Measurements from ENCODE around the gene MSLN.

DNA sequence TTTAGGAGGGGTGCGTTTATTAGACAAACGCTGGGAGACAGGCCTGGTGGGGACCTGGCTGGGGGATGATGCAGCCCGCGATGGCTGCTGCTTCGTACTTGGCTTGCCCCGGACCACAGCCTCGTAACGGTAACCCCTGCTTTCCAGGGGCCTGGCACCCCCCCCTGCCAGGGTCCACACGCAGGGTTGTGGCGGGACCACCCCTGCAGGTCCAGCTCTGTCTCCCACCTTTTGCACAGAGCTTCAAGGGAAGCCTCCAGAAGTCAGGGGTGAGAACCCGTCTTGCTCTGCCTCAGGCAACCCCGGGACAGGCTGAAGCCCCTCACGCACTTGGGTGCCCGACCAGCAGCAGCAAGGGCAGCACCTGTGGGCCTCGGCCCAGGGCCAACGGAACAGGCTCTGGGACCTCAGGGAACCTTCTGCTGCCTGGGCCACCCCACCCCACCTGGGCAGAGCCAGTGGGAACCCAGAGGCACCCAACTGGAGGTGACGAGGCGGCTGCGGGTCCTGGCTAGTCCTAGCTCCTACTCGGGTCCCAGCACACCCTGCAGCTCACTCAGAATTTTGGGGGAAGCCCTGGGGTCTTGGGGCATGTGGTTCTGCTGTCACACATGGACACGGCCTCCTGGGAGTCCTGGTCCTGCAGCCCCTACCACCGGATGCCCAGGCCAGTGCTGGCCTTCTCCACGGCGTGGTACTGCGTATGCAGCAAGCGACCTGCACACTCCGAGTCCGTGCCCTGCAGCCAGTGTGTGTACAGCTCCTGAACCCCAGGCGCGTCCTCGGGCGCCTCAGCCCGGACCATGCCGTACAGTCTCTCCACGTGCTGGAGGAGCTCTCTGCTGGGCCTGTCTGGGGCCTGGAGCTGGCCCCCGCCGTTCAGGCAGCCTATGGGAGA is 30.5 kb upstream of the MSLN start:
- TF ChIP-seq EZH2 (IDR thresholded peaks at IDR 0.05; ENCODE audit: low read depth, unreplicated experiment), result no peak
- peak; percentile 16; the same call in 1 of the 2 replicates for TF ChIP-seq POLR2AphosphoS5 (IDR thresholded peaks at IDR 0.05; ENCODE audit: low read depth)
- TF ChIP-seq, protein P1, sequence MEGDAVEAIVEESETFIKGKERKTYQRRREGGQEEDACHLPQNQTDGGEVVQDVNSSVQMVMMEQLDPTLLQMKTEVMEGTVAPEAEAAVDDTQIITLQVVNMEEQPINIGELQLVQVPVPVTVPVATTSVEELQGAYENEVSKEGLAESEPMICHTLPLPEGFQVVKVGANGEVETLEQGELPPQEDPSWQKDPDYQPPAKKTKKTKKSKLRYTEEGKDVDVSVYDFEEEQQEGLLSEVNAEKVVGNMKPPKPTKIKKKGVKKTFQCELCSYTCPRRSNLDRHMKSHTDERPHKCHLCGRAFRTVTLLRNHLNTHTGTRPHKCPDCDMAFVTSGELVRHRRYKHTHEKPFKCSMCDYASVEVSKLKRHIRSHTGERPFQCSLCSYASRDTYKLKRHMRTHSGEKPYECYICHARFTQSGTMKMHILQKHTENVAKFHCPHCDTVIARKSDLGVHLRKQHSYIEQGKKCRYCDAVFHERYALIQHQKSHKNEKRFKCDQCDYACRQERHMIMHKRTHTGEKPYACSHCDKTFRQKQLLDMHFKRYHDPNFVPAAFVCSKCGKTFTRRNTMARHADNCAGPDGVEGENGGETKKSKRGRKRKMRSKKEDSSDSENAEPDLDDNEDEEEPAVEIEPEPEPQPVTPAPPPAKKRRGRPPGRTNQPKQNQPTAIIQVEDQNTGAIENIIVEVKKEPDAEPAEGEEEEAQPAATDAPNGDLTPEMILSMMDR (conservative IDR thresholded peaks at IDR 0.05; ENCODE audit: low read depth in 2 of 2), result no peak
- TF ChIP-seq CREB1 (CRISPR knock-in tag; IDR thresholded peaks at IDR 0.05; ENCODE audit: low read depth), result no peak
- no peak for TF ChIP-seq EZH2phosphoT487 (IDR thresholded peaks at IDR 0.05; ENCODE audit: unreplicated experiment)
- TF ChIP-seq, protein P2, sequence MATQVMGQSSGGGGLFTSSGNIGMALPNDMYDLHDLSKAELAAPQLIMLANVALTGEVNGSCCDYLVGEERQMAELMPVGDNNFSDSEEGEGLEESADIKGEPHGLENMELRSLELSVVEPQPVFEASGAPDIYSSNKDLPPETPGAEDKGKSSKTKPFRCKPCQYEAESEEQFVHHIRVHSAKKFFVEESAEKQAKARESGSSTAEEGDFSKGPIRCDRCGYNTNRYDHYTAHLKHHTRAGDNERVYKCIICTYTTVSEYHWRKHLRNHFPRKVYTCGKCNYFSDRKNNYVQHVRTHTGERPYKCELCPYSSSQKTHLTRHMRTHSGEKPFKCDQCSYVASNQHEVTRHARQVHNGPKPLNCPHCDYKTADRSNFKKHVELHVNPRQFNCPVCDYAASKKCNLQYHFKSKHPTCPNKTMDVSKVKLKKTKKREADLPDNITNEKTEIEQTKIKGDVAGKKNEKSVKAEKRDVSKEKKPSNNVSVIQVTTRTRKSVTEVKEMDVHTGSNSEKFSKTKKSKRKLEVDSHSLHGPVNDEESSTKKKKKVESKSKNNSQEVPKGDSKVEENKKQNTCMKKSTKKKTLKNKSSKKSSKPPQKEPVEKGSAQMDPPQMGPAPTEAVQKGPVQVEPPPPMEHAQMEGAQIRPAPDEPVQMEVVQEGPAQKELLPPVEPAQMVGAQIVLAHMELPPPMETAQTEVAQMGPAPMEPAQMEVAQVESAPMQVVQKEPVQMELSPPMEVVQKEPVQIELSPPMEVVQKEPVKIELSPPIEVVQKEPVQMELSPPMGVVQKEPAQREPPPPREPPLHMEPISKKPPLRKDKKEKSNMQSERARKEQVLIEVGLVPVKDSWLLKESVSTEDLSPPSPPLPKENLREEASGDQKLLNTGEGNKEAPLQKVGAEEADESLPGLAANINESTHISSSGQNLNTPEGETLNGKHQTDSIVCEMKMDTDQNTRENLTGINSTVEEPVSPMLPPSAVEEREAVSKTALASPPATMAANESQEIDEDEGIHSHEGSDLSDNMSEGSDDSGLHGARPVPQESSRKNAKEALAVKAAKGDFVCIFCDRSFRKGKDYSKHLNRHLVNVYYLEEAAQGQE (IDR thresholded peaks at IDR 0.05; ENCODE audit: unreplicated experiment), result no peak
- TF ChIP-seq ZNF331 (CRISPR knock-in tag; IDR thresholded peaks at IDR 0.05; ENCODE audit: low read depth), result no peak
- no peak for TF ChIP-seq ZNF114 (CRISPR knock-in tag; IDR thresholded peaks at IDR 0.05)
- no peak for TF ChIP-seq JUNB (IDR thresholded peaks at IDR 0.05; ENCODE audit: unreplicated experiment)
- TF ChIP-seq, protein P3, sequence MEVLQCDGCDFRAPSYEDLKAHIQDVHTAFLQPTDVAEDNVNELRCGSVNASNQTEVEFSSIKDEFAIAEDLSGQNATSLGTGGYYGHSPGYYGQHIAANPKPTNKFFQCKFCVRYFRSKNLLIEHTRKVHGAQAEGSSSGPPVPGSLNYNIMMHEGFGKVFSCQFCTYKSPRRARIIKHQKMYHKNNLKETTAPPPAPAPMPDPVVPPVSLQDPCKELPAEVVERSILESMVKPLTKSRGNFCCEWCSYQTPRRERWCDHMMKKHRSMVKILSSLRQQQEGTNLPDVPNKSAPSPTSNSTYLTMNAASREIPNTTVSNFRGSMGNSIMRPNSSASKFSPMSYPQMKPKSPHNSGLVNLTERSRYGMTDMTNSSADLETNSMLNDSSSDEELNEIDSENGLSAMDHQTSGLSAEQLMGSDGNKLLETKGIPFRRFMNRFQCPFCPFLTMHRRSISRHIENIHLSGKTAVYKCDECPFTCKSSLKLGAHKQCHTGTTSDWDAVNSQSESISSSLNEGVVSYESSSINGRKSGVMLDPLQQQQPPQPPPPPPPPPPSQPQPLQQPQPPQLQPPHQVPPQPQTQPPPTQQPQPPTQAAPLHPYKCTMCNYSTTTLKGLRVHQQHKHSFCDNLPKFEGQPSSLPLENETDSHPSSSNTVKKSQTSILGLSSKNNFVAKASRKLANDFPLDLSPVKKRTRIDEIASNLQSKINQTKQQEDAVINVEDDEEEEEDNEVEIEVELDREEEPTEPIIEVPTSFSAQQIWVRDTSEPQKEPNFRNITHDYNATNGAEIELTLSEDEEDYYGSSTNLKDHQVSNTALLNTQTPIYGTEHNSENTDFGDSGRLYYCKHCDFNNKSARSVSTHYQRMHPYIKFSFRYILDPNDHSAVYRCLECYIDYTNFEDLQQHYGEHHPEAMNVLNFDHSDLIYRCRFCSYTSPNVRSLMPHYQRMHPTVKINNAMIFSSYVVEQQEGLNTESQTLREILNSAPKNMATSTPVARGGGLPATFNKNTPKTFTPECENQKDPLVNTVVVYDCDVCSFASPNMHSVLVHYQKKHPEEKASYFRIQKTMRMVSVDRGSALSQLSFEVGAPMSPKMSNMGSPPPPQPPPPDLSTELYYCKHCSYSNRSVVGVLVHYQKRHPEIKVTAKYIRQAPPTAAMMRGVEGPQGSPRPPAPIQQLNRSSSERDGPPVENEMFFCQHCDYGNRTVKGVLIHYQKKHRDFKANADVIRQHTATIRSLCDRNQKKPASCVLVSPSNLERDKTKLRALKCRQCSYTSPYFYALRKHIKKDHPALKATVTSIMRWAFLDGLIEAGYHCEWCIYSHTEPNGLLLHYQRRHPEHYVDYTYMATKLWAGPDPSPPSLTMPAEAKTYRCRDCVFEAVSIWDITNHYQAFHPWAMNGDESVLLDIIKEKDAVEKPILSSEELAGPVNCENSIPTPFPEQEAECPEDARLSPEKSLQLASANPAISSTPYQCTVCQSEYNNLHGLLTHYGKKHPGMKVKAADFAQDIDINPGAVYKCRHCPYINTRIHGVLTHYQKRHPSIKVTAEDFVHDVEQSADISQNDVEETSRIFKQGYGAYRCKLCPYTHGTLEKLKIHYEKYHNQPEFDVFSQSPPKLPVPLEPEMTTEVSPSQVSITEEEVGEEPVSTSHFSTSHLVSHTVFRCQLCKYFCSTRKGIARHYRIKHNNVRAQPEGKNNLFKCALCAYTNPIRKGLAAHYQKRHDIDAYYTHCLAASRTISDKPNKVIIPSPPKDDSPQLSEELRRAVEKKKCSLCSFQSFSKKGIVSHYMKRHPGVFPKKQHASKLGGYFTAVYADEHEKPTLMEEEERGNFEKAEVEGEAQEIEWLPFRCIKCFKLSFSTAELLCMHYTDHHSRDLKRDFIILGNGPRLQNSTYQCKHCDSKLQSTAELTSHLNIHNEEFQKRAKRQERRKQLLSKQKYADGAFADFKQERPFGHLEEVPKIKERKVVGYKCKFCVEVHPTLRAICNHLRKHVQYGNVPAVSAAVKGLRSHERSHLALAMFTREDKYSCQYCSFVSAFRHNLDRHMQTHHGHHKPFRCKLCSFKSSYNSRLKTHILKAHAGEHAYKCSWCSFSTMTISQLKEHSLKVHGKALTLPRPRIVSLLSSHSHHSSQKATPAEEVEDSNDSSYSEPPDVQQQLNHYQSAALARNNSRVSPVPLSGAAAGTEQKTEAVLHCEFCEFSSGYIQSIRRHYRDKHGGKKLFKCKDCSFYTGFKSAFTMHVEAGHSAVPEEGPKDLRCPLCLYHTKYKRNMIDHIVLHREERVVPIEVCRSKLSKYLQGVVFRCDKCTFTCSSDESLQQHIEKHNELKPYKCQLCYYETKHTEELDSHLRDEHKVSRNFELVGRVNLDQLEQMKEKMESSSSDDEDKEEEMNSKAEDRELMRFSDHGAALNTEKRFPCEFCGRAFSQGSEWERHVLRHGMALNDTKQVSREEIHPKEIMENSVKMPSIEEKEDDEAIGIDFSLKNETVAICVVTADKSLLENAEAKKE (CRISPR knock-in tag; IDR thresholded peaks at IDR 0.05), result no peak
- TF ChIP-seq STAT1 (IDR thresholded peaks at IDR 0.05; ENCODE audit: unreplicated experiment), result no peak
- no peak for TF ChIP-seq NANOG (IDR thresholded peaks at IDR 0.05; ENCODE audit: borderline replicate concordance)
